DND-41 (cell line): ENCODE measurements around the gene COL26A1.
A peak's percentile ranks its signal among the peaks of the same experiment; 100 is the strongest.
"Not testable (repeated sequence)": the region's sequence is repeated elsewhere in the genome, so short reads cannot be mapped to it uniquely, and the experiment has no call there.

Experiments used
- ATAC-seq: fragments of 200-7000 bp; cut with Tn5 transposase; 3 replicates; pipeline ENCODE4 v1.9.1; 2021; ENCODE audit warnings: low read depth; ENCODE audit not compliant: insufficient read depth
- DNase-seq: peaks from one replicate; pipeline ENCODE4 v3.0.0-alpha.2; 2020
- H2AFZ ChIP-seq: 2 replicates; pipeline ENCODE4 v1.6.0; 2012; ENCODE audit warnings: low read depth, low read length
- H3K27ac ChIP-seq: 2 replicates; pipeline ENCODE4 v1.5.1; 2012; ENCODE audit warnings: low read length, inconsistent platforms
- H3K27me3 ChIP-seq: fragments of 200-600 bp; sonication (generic); 2 replicates; pipeline ENCODE4 v1.6.0; 2012; ENCODE audit warnings: low read length, mild to moderate bottlenecking, inconsistent platforms; ENCODE audit not compliant: insufficient read depth, poor library complexity
- H3K36me3 ChIP-seq: 2 replicates; pipeline ENCODE4 v1.5.1; 2012; ENCODE audit warnings: low read length, inconsistent platforms; ENCODE audit not compliant: insufficient read depth
- H3K4me1 ChIP-seq: 2 replicates; pipeline ENCODE4 v1.5.1; 2012; ENCODE audit warnings: mild to moderate bottlenecking, low read length; ENCODE audit not compliant: insufficient read depth
- H3K4me2 ChIP-seq: 2 replicates; pipeline ENCODE4 v1.6.0; 2012; ENCODE audit warnings: mild to moderate bottlenecking, moderate library complexity, low read length, inconsistent platforms; ENCODE audit not compliant: insufficient read depth
- H3K4me3 ChIP-seq, 2 experiments: fragments of 200-600 bp in 1 of 2; shearing (Covaris generic) in 1 of 2; 2 replicates each; pipeline ENCODE4 v1.5.1; 2012 to 2016; ENCODE audit warnings: inconsistent platforms in 2 of 2, low read length in 2 of 2, mild to moderate bottlenecking in 2 of 2, low read depth in 1 of 2, moderate library complexity in 1 of 2
- H3K79me2 ChIP-seq: 2 replicates; pipeline ENCODE4 v1.6.0; 2012; ENCODE audit warnings: low read length, inconsistent platforms; ENCODE audit not compliant: insufficient read depth
- H3K9ac ChIP-seq: 2 replicates; pipeline ENCODE4 v1.6.0; 2012; ENCODE audit warnings: low read depth, mild to moderate bottlenecking, inconsistent platforms, low read length, moderate library complexity
- H3K9me3 ChIP-seq: 2 replicates; pipeline ENCODE4 v1.5.1; 2012; ENCODE audit warnings: low read length, moderate library complexity, mild to moderate bottlenecking, inconsistent platforms; ENCODE audit not compliant: insufficient read depth, severe bottlenecking
- H4K20me1 ChIP-seq: 2 replicates; pipeline ENCODE4 v1.6.0; 2012; ENCODE audit warnings: low read length; ENCODE audit not compliant: insufficient read depth
- CTCF ChIP-seq: IDR thresholded peaks from 2 replicates; pipeline ENCODE4 v1.5.1; 2012; ENCODE audit warnings: borderline replicate concordance, low read length, moderate library complexity, mild to moderate bottlenecking; ENCODE audit not compliant: poor library complexity, severe bottlenecking; ENCODE audit errors: extremely low read depth
- EZH2 ChIP-seq: IDR thresholded peaks from 3 replicates; pipeline ENCODE4 v1.6.1; 2012; ENCODE audit warnings: borderline replicate concordance, low read depth, mild to moderate bottlenecking, moderate library complexity, low read length, inconsistent platforms; ENCODE audit not compliant: severe bottlenecking

The COL26A1 gene

GRCh38 chr7:101557421-101557820 lies 194.7 kb downstream of the COL26A1 start:
- Histone ChIP-seq H3K27ac (no peak overlapping the region), H3K36me3 (no peaks in the 10 kb centered on the region), H3K9ac (no peak overlapping the region), H3K4me1 (no peaks in the 10 kb centered on the region), H2AFZ (no peak overlapping the region), H3K79me2 (no peaks in the 10 kb centered on the region), H3K4me3 (no peak overlapping the region), H3K4me2 (no peak overlapping the region), H3K9me3 (no peaks in the 10 kb centered on the region), H4K20me1 (no peaks in the 10 kb centered on the region), H3K27me3 (no peaks in the 10 kb centered on the region)
- TF ChIP-seq EZH2, result no peak
- TF ChIP-seq CTCF, result no peak
- no peak for ATAC-seq
- DNase-seq, result no peak

DNA sequence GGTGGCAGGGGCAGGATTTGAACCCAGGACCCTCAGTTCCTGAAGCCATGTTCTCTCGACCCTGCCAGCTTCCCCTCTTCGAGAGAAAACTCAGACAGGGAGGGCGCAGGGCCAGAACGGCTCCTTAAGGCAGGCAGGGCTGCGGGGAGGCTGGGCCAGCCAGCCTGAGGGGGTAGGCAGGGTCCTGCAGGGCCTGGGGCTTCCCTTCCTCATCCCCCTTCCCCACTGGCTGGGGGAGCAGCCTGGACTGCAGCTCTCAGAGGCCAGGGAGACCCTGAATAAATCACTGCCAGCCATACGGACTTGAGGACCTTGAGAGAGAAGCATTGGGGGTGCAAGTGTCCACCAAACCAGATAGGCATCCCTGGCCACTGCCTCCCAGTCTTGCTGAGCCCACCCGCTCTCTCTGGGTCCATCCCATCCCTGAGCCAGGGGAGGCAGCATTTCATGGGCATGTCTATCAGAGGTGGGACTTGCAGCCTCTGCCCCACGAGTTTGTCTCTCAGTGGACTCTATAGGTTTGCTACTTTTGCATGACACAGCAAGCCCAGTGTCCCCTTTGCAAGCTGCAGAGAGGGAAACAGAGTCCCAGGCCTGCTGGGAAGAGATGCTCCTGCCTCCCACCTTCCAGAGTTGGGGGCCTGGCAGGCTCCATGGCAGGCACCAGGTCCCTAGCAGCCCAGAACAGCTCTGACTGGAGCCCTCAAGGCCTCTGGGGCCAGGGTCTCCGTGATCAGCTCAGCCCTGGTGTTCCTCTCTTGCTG lies 195.5 kb downstream of the COL26A1 start:
- no peaks in the 10 kb centered on the region for H4K20me1 ChIP-seq
- TF ChIP-seq CTCF (no peak), EZH2 (no peak)
- H3K4me2 ChIP-seq, result no peak overlapping the region
- H3K4me3 ChIP-seq, result no peak overlapping the region
- H3K79me2 ChIP-seq, result no peaks in the 10 kb centered on the region
- H3K36me3 ChIP-seq, result no peaks in the 10 kb centered on the region
- DNase-seq, result no peak
- H3K27me3 ChIP-seq, result no peaks in the 10 kb centered on the region
- H3K9ac ChIP-seq, result no peak overlapping the region
- no peak overlapping the region for H2AFZ ChIP-seq
- H3K9me3 ChIP-seq, result no peaks in the 10 kb centered on the region
- no peak overlapping the region for H3K27ac ChIP-seq
- no peaks in the 10 kb centered on the region for H3K4me1 ChIP-seq
- no peak for ATAC-seq

DNA sequence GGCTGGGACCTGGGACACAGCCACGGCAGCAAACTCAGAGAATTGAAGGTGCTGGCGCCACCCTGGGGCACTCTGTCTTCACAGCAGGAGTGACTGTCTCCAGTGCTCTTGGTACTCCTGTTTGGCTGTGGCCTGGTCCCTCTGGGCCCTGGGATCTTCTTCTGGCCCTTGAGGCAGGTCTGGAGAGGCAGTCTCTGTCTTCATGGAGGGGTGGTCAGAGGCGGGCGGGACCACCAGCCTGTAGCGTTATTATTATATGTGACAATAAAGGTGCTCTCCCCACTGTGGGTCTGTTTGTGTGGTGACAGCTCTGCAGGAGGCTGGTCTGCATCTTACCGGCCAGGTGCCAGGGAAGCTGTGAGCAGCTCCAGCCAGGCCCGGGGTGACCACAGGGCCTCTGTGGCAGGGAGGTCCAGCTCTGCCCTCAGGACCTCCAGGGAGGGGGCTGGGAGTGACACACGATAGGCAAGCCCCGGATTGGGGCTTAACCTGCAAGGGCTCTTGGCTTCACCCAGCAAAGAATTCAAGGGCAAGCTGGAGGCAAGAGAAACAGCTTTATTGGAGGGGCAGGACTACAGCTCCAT lies 196.2 kb downstream of the COL26A1 start:
- Histone ChIP-seq H3K4me3 (no peak overlapping the region), H3K27ac (no peak overlapping the region), H3K9me3 (no peaks in the 10 kb centered on the region), H3K36me3 (no peaks in the 10 kb centered on the region), H3K4me1 (no peaks in the 10 kb centered on the region), H3K27me3 (no peaks in the 10 kb centered on the region), H3K79me2 (no peaks in the 10 kb centered on the region), H4K20me1 (no peaks in the 10 kb centered on the region), H3K9ac (no peak overlapping the region), H3K4me2 (no peak overlapping the region), H2AFZ (no peak overlapping the region)
- DNase-seq (no peak), ATAC-seq (no peak)
- TF ChIP-seq CTCF (peak; percentile 20), EZH2 (no peak)

DNA sequence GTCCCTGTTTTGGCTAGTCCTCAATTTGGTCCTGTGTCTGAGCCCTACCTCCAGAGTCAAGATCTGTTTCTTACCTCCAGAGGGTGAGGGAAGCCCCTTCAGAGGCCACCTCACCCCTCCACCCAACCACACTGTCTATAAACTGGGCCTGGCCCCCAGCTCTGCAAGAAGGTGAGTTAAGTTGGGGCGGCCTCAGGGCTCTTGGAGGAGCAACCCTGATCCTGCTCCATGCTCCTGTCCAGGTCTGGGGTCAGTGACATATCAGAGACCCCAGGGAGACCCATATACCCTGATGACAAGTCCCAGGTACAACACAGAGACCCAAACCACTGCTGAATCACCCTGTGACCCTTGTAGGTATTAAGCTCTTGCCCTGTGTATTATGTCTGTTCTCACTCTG lies 196.9 kb downstream of the COL26A1 start:
- DNase-seq, result no peak
- Histone ChIP-seq H3K36me3 (no peaks in the 10 kb centered on the region), H3K27ac (no peak overlapping the region), H4K20me1 (no peaks in the 10 kb centered on the region), H3K9ac (no peak overlapping the region), H3K4me2 (no peak overlapping the region), H3K79me2 (no peaks in the 10 kb centered on the region), H3K9me3 (no peaks in the 10 kb centered on the region), H3K4me1 (no peaks in the 10 kb centered on the region), H3K27me3 (no peaks in the 10 kb centered on the region), H3K4me3 (no peak overlapping the region), H2AFZ (no peak overlapping the region)
- no peak for ATAC-seq
- TF ChIP-seq EZH2 (no peak), CTCF (no peak)

GRCh38 chr7:101560021-101560420 lies 197.3 kb downstream of the COL26A1 start:
- H3K4me1 ChIP-seq, H3K9ac ChIP-seq, H2AFZ ChIP-seq, H3K4me3 ChIP-seq, H3K79me2 ChIP-seq, ATAC-seq, H4K20me1 ChIP-seq, H3K27ac ChIP-seq, H3K36me3 ChIP-seq, H3K9me3 ChIP-seq, H3K4me2 ChIP-seq, DNase-seq, H3K27me3 ChIP-seq: not testable (repeated sequence)
